ENCODE data around the gene CDK6.
"Not testable (repeated sequence)": the region's sequence is repeated elsewhere in the genome, so short reads cannot be mapped to it uniquely, and the experiment has no call there.

The CDK6 gene

DNA sequence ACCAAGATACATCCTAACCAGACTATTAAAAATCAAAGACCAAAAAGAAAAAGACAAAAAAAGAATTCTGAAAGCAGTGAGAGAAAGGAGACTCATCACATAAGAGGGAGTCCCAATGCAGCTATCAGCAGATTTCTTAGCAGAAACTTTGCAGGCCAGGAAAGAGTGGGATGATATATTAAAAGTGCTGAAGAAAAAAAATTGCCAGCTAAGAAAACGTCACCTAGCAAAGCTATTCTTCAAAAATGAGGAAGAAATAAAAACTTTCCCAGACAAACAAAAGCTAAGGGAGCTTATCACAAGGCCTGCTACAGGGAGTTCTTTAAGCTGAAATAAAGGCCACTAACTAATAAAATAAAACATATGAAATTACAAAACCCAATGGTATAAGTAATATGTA, 40.5 kb upstream of the CDK6 start:
- no peak for TF ChIP-seq CTCF (IDR thresholded peaks at IDR 0.05; ENCODE audit: insufficient read depth, low read depth, low read length, missing control alignments)

GRCh38 chr7:92875719-92876118, 39.3 kb upstream of the CDK6 start:
- DNase-seq (ENCODE audit: low read depth) = no peak
- no peak for TF ChIP-seq CTCF (IDR thresholded peaks at IDR 0.05; ENCODE audit: insufficient read depth, low read depth, low read length, missing control alignments)

More for the DNA sequence above, 40.5 kb upstream of the CDK6 start:
- no peak for DNase-seq (ENCODE audit: low read depth)
- no peak overlapping the region for H3K4me3 ChIP-seq (ENCODE audit: low read depth, low read length)

GRCh38 chr7:92875173-92875572, 38.8 kb upstream of the CDK6 start:
- TF ChIP-seq CTCF (IDR thresholded peaks at IDR 0.05; ENCODE audit: insufficient read depth, low read depth, low read length, missing control alignments) = no peak
- H3K4me3 ChIP-seq (ENCODE audit: low read depth, low read length) = no peak overlapping the region
- DNase-seq (ENCODE audit: low read depth) = no peak

More at GRCh38 chr7:92875719-92876118, 39.3 kb upstream of the CDK6 start:
- H3K4me3 ChIP-seq (ENCODE audit: low read depth, low read length) = no peak overlapping the region

DNA sequence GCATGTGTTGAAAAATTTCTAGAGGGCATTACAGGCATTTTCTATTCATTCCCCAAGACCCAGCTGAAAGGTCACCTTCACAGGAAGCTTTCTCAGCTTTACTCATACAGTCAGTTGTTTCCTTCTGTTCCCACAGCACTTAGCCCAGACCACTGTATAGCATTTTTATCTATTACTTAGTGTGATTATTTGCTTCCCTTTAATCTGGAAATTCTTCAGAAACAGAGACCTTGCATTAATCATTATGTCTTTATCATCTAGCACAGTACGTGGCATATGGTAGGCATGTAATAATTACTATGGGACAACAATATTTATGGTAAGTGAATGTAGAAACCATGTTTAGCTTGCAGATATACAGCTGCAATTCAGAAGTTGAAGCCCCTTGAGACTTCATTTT, 38.2 kb upstream of the CDK6 start:
- no peak for TF ChIP-seq CTCF (IDR thresholded peaks at IDR 0.05; ENCODE audit: insufficient read depth, low read depth, low read length, missing control alignments)
- H3K4me3 ChIP-seq (ENCODE audit: low read depth, low read length) = no peak overlapping the region
- no peak for DNase-seq (ENCODE audit: low read depth)

DNA sequence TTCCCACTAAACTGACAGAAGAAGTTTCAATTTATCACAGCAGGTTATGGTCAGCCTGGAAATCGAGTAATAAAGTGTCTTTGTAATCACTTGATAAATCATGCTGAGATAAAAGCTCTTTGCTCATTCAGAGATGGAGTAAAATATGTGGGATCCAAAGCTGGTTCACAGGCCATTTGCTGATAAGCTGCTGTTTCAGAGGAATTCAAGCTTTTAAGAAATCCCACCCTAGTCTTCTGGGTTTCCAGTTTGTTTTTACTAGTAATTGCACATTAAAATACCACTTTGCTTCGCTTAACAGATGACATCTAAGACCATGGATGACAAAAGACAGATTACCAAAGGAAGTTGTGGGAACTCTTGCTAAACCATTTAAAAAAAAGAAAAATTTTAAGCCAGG, 37.4 kb upstream of the CDK6 start:
- DNase-seq (ENCODE audit: low read depth) = no peak
- no peak overlapping the region for H3K4me3 ChIP-seq (ENCODE audit: low read depth, low read length)
- no peak for TF ChIP-seq CTCF (IDR thresholded peaks at IDR 0.05; ENCODE audit: insufficient read depth, low read depth, low read length, missing control alignments)

- TF ChIP-seq CTCF (IDR thresholded peaks at IDR 0.05; ENCODE audit: insufficient read depth, low read depth, low read length, missing control alignments) = no peak
- no peak for DNase-seq (ENCODE audit: low read depth)
- H3K4me3 ChIP-seq (ENCODE audit: low read depth, low read length) = no peak overlapping the region
Measured at GRCh38 chr7:92872701-92873100, 36.3 kb upstream of the CDK6 start.

- TF ChIP-seq CTCF (IDR thresholded peaks at IDR 0.05; ENCODE audit: insufficient read depth, low read depth, low read length, missing control alignments) = no peak
- DNase-seq (ENCODE audit: low read depth) = no peak
- H3K4me3 ChIP-seq (ENCODE audit: low read depth, low read length) = no peak overlapping the region
Measured at GRCh38 chr7:92868683-92869293, 32.4 kb upstream of the CDK6 start.

DNA sequence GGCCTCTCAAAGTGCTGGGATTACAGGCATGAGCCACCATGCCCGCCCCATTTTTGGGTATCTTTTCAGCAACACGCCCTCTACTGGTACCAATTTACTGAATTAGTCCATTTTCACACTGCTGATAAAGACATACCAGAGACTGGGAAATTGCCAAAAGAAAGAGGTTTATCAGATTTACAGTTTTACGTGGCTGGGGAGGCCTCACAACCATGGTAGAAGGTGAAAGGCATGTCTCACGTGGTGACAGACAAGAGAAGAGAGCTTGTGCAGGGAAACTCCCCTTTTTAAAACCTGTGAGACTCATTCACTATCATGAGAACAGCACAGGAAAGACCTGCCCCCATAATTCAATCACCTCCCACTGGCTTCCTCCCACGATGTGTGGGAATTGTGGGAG, 27.8 kb upstream of the CDK6 start:
- not testable (repeated sequence) for H3K4me3 ChIP-seq (ENCODE audit: low read depth, low read length); DNase-seq (ENCODE audit: low read depth)

All from GM12865 (cell line).